HK-2 (cell line): ENCODE data around the gene ICOSLG.
"Not testable (repeated sequence)": the region's sequence is repeated elsewhere in the genome, so short reads cannot be mapped to it uniquely, and the experiment has no call there.

ENCODE experiments used
- DNase-seq: peaks from one replicate; pipeline ENCODE4 v3.0.0-alpha.2; 2018; ENCODE audit not compliant: unreplicated experiment

Gene ICOSLG

DNA sequence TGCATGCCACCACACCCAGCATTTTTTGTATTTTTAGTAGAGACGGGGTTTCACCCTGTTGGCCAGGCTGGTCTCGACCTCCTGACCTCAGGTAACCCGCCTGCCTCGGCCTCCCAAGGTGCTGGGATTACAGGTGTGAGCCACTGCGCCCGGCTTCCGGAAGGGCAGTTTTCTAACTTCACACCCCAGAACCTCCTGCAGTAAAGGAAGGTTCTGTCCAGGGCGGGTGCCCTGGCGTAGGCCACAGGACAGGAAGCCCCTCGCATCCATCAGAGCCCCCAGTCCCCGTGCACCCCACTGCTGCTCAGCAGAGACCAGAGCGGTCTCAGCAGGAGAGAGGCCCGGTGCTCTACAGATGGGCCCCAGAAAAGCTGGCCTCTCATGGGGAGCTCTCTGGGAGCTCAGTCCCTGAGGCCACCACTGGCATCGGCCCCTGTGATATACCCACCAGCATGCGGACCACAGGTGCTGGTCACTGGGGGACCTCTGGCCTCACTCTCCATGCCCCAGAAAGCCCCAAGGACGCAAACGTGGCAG is 25.1 kb upstream of the ICOSLG start:
- DNase-seq: no peak

DNA sequence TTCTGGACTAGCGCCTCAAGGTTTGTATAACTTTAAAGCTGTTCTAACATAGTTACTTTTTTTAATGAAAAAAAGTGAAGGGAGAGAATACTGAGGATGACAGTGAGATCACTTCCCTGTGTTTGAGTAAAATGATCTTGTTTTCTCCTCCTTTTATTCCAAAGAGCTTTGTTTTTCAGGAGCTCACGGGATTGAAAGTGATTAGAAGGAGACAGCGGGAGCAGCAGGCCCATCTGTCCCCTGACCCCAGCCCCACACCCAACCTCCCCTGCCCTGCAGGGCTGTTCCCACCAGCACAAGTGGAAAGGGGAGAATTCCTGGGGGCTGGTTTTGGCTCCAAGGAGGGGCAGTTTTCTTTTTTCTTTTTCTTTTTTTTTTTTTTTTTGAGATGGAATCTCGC is 23.0 kb upstream of the ICOSLG start:
- no peak for DNase-seq

DNA sequence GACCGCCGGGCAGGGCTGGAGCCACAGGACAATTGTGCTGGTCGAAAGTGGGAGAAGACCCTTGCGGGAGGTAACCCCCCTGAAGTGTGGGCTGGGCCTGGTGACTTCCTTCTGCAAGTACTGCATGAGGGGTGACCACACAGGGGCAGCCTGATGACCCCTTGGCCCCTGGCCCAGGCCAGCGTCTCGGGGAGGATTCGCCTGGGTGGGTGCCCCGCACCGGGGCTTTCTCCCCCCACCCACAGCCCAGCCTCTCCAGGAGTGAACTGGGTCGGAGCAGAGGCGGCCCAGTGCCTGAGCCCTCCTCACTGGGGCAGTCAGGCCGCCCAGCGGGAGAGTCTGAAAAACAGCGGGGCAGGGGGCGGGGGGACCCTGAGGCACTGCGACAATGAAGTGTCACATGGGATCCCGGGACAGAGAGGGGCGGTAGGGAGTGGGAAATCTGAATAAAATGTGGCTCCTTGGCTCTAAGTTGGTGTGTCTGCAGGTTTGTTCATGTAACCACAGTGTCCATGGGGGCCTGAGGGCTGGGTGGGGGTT is 22.5 kb upstream of the ICOSLG start:
- no peak for DNase-seq

DNA sequence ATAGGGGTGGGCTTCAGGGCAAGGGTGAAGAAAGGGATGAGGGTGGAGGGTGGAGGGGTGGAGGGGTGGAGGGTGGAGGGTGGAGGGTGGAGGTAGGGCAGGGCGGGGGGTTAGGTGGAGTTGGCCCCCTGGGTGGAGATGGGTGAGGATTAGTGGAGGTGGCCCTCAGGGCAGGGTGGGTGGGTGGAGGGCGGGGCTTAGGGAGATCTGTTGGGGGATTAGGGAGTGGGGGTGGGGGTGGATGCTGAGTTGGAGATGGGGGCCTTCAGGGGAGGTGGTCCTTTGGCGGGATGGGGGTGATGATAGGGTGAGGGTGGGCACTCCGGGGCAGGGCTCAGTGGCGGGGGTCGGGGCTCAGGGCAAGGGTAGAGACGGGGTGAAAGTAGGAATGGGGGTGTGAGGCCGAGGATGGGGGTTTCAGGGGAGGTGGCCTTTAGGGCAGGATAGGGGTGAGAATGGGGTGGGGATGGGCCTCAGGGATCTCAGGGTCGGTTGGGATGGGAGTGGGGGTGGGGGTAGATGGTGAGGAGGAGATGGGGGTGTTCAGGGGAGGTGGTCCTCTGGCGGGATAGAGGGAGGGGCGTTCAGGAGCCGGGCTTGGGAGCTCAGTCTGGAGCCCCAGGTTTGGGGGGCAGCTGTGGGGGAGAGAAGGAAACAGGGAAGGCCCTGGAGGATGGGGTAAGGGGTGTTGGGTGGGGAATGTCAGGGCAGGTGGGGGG is 21.8 kb upstream of the ICOSLG start:
- DNase-seq: no peak

DNA sequence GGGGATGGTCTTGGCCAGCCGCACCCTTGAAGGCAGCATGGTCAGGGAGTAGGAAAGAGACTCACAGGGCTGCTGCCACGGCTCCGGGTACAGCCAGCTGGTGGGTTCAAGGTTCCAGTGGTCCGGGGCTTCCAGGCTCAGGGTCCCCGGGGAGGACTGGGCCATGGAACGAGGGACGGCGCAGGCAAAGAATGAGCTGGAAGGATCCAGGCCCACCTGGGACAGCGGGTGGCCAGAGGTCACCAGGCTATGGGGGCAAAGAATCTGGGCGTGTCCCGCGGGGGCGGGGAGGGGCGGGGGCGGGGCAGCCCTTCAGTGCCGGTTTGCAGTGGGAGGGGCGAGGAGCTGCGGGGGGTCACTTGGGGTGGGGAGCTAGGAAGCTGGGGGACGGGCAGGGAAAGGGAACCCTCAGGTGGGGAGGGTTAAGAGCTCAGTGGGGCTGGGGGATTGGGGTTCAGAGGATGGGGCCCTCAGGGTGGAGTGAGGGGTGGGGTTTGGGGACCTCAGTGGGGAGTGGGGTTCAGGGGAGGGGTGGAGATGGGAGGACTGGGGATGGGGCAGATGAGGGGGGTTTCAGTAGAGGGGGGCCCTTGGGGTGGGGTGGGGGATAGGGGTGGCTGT is 21.0 kb upstream of the ICOSLG start, which contains the start of gene DNMT3L:
Gene DNMT3L, minus strand, starts transcription at position 223 of the 621 bp plus-strand sequence. CDS start 638 bp downstream, outside the sequence.
- DNase-seq: no peak

DNA sequence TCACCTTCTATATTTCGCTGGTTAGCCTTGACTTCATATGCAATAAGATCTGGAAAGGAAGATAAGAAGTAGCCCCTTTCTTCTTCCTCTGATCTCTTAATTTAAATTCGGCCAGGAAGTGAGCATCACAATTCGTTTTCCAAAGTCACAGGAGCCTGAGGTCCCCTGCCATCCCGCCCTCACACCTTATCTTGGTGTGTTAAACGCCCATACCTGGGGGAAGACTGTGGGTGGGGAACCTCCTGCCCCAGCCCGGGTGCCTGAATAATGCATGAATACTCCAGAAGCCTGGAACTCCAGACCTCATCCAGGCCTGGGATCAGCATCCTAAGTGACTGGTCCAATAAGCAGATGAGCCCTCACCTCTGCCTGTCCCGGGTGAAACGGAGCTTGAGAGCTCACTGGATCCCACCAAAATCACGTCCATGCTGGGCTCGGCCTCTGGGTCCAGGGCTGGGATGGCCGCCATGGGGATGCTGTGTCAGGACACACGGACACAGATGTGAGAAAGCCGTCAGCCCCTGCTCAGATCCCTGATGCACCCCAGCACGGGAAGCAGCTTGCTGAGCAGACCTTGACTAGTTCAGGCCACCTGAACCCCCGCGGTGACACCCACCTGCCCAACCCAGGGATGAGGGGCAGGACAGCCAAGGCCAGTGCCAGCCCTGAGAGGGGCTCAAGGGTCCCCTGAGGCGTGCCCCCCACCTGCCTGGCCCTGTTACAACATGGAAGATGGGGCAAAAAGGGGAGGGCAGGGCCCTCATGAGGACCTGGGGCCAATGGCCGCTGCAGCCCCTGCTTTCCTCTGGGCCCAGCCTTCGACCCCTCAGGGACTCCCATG is 20.3 kb upstream of the ICOSLG start:
- DNase-seq: no peak

DNA sequence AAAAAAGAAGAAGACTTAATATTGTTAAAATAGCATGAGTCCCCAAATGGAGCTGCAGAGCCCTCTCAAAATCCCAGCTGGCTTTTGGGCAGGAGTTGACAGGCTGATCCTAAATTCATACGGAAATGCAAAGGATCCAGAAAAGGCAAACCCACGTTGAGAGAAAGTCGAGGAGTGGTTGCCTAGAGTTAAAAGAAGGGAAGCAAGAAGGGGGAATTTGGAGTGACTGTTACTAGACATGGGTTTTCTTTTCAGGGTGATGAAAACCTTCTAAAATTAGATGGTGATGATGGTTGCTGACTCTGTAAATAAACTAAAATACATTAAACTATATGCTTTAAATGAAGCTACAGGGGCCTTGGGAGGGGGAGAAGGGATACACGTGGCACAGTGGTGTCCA is 19.3 kb upstream of the ICOSLG start:
- no peak for DNase-seq

DNA sequence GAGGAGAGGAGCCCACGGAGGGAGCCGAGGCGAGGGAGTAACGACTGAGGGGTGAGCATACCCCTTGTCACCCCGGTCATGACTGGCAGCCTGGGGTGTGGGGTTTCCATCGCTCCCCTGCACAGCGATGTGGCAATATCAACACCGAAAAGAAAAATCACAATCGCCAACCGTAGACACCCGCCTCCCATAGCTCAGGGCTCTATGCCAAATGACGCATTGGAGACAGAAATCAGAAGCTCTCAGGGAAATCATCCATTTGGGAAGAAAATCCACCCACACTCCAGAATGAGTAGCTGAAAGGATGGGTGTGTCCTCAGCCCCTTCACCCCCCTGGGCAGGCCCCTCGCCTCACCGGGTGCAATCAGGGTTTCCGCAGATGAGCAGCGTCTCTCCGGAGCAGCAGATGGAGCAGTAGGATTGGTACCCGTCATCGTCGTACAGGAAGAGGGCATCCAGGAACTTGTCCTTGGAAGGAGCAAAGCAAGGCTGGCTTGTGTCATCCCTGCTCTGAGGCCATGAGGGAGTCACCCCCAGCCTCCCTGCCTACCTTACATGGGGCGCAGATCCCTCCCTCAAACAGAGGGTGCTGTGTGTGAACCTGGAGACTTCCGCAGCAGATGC is 18.5 kb upstream of the ICOSLG start:
- DNase-seq: no peak

DNA sequence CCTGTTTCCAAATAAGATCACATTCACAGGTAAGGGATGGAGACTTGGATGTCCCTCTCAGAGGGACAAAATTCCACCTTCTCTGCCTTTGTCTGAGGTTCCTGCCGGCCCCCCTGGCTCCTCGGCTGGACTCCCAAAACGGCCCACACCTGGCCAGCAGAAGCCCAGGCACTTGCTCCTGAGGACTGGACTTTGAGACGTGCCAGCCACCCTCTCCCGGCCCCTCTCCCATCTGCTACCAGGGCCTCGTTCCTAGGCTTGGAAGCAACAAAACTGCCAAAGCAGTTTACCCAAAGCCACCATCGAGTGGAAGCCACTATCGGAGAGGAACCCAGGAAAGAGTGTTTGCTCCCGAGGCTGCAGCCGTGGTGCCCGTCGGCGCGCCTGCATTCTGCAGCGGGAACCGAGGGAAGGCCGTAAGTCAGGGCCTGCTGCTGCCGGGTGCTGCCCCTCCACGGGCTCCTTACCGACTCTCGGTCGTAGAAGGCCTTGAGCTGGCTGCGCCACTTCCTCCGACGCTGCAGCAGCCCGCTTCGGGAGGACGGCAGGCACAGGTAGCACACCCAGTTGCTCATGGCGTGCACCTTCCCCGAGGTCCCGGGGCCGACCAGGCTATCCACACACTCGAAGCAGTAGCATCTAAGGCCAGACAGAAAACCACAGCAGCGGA is 17.4 kb upstream of the ICOSLG start:
- no peak for DNase-seq

DNA sequence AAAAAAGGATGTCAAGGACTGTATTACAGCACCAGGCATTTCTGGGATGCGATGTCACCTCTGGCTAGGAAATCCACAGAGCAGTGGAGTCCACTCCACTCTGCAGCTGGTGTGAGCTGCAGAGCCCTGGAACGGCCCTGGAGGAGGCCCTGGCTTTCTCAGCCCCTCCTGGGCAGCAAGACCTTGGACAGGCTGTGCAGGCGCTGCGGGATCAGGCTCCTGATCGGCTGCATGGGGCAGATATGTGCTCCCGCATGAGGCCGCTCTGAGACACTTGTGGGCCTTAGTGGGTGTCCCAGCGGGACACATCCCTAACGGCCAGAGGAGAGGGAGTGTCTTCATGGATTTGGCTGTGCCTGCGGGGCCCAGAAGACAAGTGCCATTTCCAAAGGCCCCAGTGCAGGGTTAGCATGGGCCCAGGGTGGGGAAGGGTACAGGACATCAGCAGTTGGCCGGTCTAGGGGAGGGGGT is 14.8 kb upstream of the ICOSLG start:
- no peak for DNase-seq

DNA sequence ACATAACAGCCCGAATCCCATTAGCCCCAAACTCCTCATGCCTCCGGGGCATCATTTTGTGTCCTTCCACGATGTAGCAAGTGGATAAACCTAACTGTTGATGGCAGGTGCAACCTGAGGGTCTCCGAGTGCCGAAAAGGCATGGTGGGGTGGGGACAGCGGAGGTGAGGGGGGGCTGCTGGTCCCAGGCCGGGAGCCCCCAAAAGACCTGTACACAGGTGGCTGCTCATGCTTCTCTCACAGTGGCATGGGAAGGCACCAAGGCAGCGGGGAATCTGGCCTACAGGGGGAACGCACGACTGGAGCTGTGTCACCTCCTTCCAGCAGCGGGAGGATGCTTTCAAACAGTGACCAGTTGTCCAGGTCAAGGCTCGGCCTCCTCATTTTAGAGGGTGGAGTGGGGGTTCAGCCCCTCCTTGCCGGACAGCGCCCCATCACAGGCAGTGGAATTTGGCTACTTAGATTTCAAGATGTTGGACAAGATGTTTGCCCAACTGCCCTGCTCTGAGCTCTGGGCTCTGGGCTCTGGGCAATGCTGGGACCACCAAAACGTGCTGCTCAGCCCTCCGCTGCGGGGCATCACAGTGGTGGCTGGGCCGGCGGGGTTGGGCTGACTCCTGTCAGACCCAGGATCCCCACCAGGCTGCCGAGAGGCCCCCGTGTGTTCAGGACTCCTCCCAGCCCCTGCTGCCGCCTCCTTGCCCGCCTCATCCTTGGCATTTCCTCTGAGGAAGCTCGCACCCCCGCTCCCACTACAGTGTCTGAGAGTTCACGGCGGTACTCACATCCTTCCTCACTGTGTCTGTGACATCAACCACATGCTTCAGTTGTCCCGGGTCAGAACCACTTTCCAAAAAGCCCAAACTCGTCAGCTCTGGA is 13.3 kb upstream of the ICOSLG start:
- DNase-seq: no peak

DNA sequence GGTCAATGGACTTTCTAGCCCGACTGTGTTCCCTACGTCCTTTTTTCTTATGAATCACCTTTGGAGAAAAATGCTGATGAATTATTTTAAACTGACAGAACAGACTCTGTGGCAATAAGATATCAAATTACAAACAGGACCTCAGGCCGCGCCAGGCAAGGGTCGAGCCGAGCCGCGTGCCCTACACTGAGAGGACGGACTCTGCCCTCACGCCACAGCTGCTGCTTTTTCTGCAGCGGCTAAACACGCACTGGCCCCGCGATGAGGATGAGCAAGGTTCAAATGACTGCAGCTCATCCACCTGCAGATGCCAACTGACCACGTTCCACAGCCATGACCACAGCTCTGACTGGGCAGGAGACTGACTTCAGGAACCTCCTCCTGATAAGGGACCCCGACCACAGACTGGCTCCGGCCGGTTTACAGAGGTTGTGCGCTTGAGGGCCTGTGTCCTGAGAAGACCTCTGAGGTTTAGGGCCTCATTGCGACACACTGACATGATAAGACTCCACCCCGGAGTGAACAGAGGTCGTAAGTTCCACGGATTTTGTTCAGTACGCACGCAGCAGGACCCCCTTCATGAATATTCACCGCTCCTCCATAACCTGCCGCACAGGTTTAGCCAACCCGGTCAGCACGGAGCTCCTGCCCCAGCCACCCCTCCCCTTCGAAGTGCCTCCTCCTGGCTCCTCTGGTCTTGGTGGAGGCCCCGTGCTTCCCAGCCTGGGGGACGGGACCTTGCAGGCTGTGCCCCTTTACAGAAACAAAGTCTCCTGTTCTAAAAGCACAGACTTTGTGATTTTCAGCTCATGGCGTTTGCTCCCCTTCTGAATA is 8.7 kb upstream of the ICOSLG start:
- not testable (repeated sequence) for DNase-seq

DNA sequence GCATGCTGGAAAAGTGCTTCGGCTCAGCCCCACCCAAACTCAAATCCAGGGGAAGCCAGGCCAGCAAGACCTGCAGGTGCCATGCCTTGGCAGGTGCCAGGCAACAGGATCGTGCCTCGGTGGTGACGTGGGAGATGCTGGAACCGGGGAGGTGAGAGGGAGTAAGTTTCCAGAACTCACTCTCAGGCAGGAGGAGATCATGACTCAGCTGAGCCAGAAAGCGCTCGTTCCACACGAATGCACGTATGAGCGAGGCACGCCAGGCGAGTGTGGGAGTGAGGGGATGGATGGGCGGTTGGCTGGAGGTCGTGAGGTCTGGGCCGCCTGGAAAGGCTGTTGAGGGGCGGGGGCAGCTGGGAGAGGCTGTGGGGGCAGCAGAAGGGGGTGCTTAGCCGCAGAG is 7.2 kb upstream of the ICOSLG start:
- not testable (repeated sequence) for DNase-seq

DNA sequence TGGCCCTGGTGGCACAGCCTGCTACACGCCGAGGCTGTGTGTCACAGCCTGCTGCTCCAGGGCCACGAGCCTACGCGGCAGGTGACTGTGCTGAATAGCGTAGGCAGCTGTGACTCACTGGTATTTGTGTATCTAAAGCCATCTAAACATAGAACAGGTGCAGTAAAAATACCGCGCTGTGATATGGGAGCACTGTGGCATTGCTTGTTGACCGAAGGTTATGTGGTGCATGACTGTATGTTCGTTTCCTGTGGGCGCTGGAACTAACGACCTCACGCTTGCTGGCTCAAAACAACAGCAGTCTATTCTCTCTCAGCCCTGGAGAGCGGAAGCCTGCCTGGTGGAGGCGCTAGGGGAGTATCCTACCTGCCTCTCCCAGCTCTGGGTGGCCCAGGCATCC is 3.2 kb upstream of the ICOSLG start:
- not testable (repeated sequence) for DNase-seq

DNA sequence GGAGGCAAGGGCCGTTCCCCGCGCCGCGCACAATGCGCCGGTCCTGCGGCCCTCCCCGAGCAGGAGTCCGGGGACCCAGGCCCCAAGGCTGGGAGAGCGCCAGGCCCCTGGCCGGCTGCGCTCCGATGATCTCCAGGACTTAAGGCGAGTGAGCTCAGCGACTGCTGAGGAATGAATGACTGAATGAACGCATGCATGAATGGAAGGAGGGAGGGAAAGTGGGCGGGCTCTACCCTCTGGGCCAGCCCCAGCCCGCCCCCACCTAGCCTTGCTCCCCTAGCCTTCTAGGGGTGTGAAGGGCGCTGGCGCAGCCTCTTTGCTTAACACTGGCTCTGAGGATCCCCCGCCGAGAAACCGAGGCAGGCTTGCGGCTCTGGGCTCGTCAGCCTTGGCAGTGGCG is 538 bp upstream of the ICOSLG start:
- DNase-seq: not testable (repeated sequence)

DNA sequence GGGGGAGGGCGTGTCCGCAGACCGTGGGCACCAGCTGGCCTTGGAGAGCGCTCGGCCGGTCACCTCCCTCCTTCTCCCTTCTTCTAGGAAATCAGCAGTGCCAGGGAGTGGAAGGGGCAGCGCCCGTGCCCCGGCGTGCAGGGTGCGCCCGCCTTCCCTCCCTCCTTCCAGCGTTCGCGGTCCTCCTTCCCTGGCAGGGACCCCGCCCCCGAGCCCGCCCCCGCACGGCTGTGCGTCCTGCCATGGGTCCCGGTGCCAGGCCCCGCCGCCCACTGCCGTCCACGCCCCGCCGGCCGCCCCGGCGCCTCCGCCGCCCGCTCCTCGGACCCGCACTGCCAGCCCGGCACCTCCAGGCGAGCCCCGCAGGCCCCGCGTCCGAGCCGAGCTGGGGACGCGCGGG is 390 bp downstream of the ICOSLG start:
- not testable (repeated sequence) for DNase-seq

DNA sequence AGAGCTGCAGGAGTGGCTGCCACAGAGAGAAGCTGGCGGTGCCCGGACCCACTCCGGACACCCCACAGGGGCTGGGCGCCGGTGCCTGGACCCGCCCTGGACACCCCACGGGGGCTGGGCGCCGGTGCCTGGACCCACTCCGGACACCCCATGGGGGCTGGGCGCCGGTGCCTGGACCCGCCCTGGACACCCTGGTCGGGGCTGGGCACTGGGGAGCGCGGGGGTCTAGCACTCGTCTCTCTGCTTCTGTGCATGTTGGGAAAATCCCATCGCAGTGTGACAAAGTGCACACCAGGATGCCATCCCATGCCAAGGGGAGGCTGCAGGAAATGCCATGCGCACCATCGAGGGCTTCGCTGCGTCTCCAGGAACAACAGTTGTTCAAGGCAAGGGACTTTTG is 11.2 kb downstream of the ICOSLG start:
- DNase-seq: not testable (repeated sequence)

DNA sequence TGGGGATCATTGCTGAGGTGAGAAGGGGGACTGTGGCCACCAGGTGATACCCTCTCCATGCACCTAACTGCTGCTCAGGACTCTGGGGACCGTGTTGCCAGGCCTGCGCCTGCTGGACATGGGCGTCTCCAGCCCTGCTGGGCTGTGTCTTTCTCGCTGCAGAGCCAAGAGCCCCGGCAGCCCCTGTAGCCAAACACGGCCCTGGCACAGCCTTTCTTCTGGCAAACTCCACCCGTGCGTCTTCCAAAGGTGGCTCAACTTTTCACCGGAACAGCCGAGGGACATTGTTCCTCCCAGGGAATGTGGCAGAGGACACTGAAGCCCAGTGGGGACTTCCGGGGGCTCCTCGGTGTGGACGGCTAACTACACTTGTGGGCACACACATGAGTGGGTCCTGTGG is 12.6 kb downstream of the ICOSLG start:
- not testable (repeated sequence) for DNase-seq

DNA sequence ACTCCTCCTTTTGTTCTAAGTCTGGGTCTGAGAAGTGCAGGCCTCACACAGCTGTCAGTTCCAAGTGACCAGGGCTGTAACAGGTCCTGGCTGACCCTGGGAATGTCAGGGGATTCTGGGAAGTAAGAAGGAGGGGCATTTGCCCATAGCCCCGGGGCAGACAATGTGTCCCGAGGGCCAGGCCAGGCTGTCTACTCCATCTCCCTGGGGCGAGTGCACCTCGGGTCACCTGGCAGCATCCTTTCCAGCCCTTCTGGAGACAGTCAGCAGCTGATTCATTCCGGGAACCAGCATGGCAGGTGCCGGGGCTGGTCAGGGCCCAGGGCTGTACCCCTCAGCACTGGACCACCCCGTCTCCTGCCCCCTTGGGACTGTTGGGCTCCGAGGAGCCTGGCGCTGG is 13.1 kb downstream of the ICOSLG start:
- DNase-seq: not testable (repeated sequence)
